CD8-positive, alpha-beta memory T cell (primary cell): ENCODE results near the gene TMEM214. TPM values are rescaled to one million over a fixed set of nuclear protein-coding genes. Genes with fewer than 3 reads are reported as not detected.
"Not testable (repeated sequence)": the region's sequence is repeated elsewhere in the genome, so short reads cannot be mapped to it uniquely, and the experiment has no call there.

Source experiments
- CTCF ChIA-PET: fragments of 350-600 bp; sonication (Branson Sonifier 250); formaldehyde crosslinking; loops from one replicate; lab custom pipeline; 2021; ENCODE audit warnings: antibody characterized with exemption; lab: Charles Lee
- POLR2A ChIA-PET: fragments of 350-600 bp; sonication (Branson Sonifier 250); formaldehyde crosslinking; loops from one replicate; lab custom pipeline; 2021; ENCODE audit warnings: antibody characterized with exemption; lab: Charles Lee
- DNase-seq, 5 donors: peaks; one replicate each; pipeline versions ENCODE4 v3.0.0 to v3.0.0-alpha.2; 2020 to 2022; ENCODE audit warnings: mixed read lengths in 1 of 5
- H3K27ac ChIP-seq: one replicate; pipeline ENCODE4 v1.7.0; 2013; ENCODE audit warnings: low read depth, mild to moderate bottlenecking, low read length, moderate library complexity
- H3K27me3 ChIP-seq: 2 replicates; pipeline ENCODE4 v1.7.0; 2013; ENCODE audit warnings: low read length, mild to moderate bottlenecking; ENCODE audit not compliant: insufficient read depth, poor library complexity, severe bottlenecking
- H3K36me3 ChIP-seq: 2 replicates; pipeline ENCODE4 v1.7.0; 2013; ENCODE audit warnings: mild to moderate bottlenecking, low read length, moderate library complexity; ENCODE audit not compliant: insufficient read depth
- H3K4me1 ChIP-seq: 2 replicates; pipeline ENCODE4 v1.7.0; 2013; ENCODE audit warnings: mild to moderate bottlenecking, low read length, moderate library complexity; ENCODE audit not compliant: insufficient read depth
- H3K4me3 ChIP-seq: 2 replicates; pipeline ENCODE4 v1.7.0; 2013; ENCODE audit warnings: mild to moderate bottlenecking, low read length
- H3K9me3 ChIP-seq: 2 replicates; pipeline ENCODE4 v1.7.0; 2013; ENCODE audit warnings: mild to moderate bottlenecking, low read length
- H3K27ac Mint-ChIP-seq, 8 donors: one replicate each; pipeline ENCODE4 v1.8.0; 2020 to 2021; ENCODE audit warnings: mixed read lengths in 8 of 8, mild to moderate bottlenecking in 6 of 8, inconsistent platforms in 3 of 8, moderate library complexity in 3 of 8
- H3K27me3 Mint-ChIP-seq, 2 donors: one replicate each; pipeline ENCODE4 v1.8.0; 2020 to 2021; ENCODE audit warnings: mixed read lengths in 2 of 2, mild to moderate bottlenecking in 1 of 2, moderate library complexity in 1 of 2
- H3K36me3 Mint-ChIP-seq, 3 donors: one replicate each; pipeline ENCODE4 v1.8.0; 2020 to 2021; ENCODE audit warnings: mixed read lengths in 3 of 3, inconsistent platforms in 1 of 3, mild to moderate bottlenecking in 1 of 3
- H3K4me1 Mint-ChIP-seq, 3 donors: one replicate each; pipeline ENCODE4 v1.8.0; 2020 to 2021; ENCODE audit warnings: mixed read lengths in 3 of 3, inconsistent platforms in 1 of 3, mild to moderate bottlenecking in 1 of 3
- H3K4me3 Mint-ChIP-seq, 7 donors: one replicate each; pipeline ENCODE4 v1.8.0; 2020 to 2021; ENCODE audit warnings: mixed read lengths in 7 of 7, mild to moderate bottlenecking in 6 of 7, moderate library complexity in 4 of 7, inconsistent platforms in 2 of 7
- H3K9me3 Mint-ChIP-seq, 5 donors: one replicate each; pipeline ENCODE4 v1.8.0; 2020 to 2022; ENCODE audit warnings: mixed read lengths in 5 of 5, mild to moderate bottlenecking in 3 of 5, moderate library complexity in 2 of 5, inconsistent platforms in 1 of 5
- polyA plus RNA-seq: library from polyadenylated mRNA; unstranded; fragments of 300-500 nt; fragmentation: Illumina TruSeq; gene quantifications from one replicate; pipeline ENCODE4 v1.2.3, GENCODE V29; 2021
- total RNA-seq, 2 experiments: library from RNA; stranded (reverse); gene quantifications; one replicate each; pipeline ENCODE4 v1.2.3, GENCODE V29; 2021

The TMEM214 gene
- total and polyA plus RNA-seq, 3 experiments from 2014 or later, result 36.3 to 71.7 (median 67.6) TPM

- Histone ChIP-seq H3K36me3 (peaks cover 26% of the 10 kb centered on the region), H3K9me3 (no peaks in the 10 kb centered on the region), H3K4me1 (peaks cover 45% of the 10 kb centered on the region), H3K27me3 (no peaks in the 10 kb centered on the region), H3K4me3 (peak overlapping the region; percentile 60), H3K27ac (peak overlapping the region; percentile 38)
- ChIA-PET POLR2A (interaction anchor here (0.6 to 2.8 kb wide), 11 partner anchors 10 to 62 kb away, joined by 3 to 58 read pairs (median 5); partner anchors contain the start of genes ABHD1, AGBL5, PREB and TMEM214), CTCF (interaction anchor here (0.7 to 2.9 kb wide), 7 partner anchors 9 to 22 kb away, joined by 3 to 11 read pairs (median 6); partner anchors contain the start of genes AGBL5 and KHK)
- Mint-ChIP-seq H3K9me3 (no peaks in the 10 kb centered on the region), H3K27me3 (no peaks in the 10 kb centered on the region), H3K4me1 (peaks cover 62 to 80% (median 76%) of the 10 kb centered on the region in 3 donors), H3K36me3 (peaks cover 0 to 35% (median 4%) of the 10 kb centered on the region in 3 donors), H3K4me3 (peak overlapping the region; percentile 74 to 91 (median 82)), H3K27ac (peak overlapping the region; percentile 61 to 95 (median 88))
- DNase-seq, result peak in 2 of 5 donors; percentile 16 to 68
Observed at GRCh38 chr2:27071990-27072830, 39.4 kb downstream of the TMEM214 start.

GRCh38 chr2:27072920-27073319 lies 40.2 kb downstream of the TMEM214 start:
- ChIA-PET CTCF (interaction anchor here (0.7 to 2.9 kb wide), 3 partner anchors 8 to 22 kb away, joined by 4 to 10 read pairs (median 7); partner anchors contain the start of gene KHK), POLR2A (interaction anchor here (0.8 to 2.8 kb wide), 2 partner anchors 9 to 22 kb away, joined by 3 to 37 read pairs; no protein-coding TSS in a partner anchor)
- Histone ChIP-seq H3K36me3 (peaks cover 26% of the 10 kb centered on the region), H3K27ac (no peak overlapping the region), H3K4me1 (peaks cover 45% of the 10 kb centered on the region), H3K27me3 (no peaks in the 10 kb centered on the region), H3K4me3 (no peak overlapping the region), H3K9me3 (no peaks in the 10 kb centered on the region)
- Mint-ChIP-seq H3K27ac (peak overlapping the region; percentile 14 to 95 (median 78)), H3K9me3 (no peaks in the 10 kb centered on the region), H3K4me3 (peak overlapping the region; percentile 74 to 91 (median 82)), H3K4me1 (peaks cover 61 to 73% (median 70%) of the 10 kb centered on the region in 3 donors), H3K27me3 (peaks cover 0 to under 1% of the 10 kb centered on the region in 2 donors), H3K36me3 (peaks cover 0 to 28% (median 4%) of the 10 kb centered on the region in 3 donors)
- no peak for DNase-seq

GRCh38 chr2:27073782-27074181 lies 41.0 kb downstream of the TMEM214 start:
- Mint-ChIP-seq H3K4me3 (peak overlapping the region in 5 of 7 donors; percentile 1 to 91 (median 42)), H3K27ac (peak overlapping the region in 7 of 8 donors; percentile 2 to 93 (median 55)), H3K9me3 (no peaks in the 10 kb centered on the region), H3K27me3 (peaks cover 0 to 2% of the 10 kb centered on the region in 2 donors), H3K36me3 (peaks cover 0 to 19% (median 4%) of the 10 kb centered on the region in 3 donors), H3K4me1 (peaks cover 54 to 64% (median 62%) of the 10 kb centered on the region in 3 donors)
- no peak for DNase-seq
- H3K9me3 ChIP-seq, result no peaks in the 10 kb centered on the region
- H3K4me3 ChIP-seq, result no peak overlapping the region
- peak overlapping the region; percentile 1 for H3K27ac ChIP-seq
- H3K36me3 ChIP-seq, result peaks cover 18% of the 10 kb centered on the region
- no peaks in the 10 kb centered on the region for H3K27me3 ChIP-seq
- H3K4me1 ChIP-seq, result peaks cover 45% of the 10 kb centered on the region
- CTCF ChIA-PET, result interaction anchor here (1.4 to 2.9 kb wide), 3 partner anchors 14 to 23 kb away, joined by 3 to 10 read pairs (median 4); partner anchors contain the start of genes AGBL5 and KHK
- POLR2A ChIA-PET, result interaction anchor here (3.2 kb wide), 1 partner anchor 23 kb away, joined by 13 read pairs; the partner anchor contains the start of gene AGBL5

GRCh38 chr2:27074738-27075565 lies 42.2 kb downstream of the TMEM214 start:
- ChIA-PET CTCF (interaction anchor here (1.4 to 2.9 kb wide), 3 partner anchors 13 to 24 kb away, joined by 3 to 10 read pairs (median 4); partner anchors contain the start of genes AGBL5 and KHK), POLR2A (interaction anchor here (0.6 to 3.2 kb wide), 5 partner anchors 11 to 293 kb away, joined by 3 to 13 read pairs (median 4); partner anchors contain the start of genes AGBL5 and KHK)
- Mint-ChIP-seq H3K4me3 (peak overlapping the region; percentile 16 to 83 (median 62)), H3K36me3 (peaks cover 0 to 8% (median 0%) of the 10 kb centered on the region in 3 donors), H3K27ac (peak overlapping the region; percentile 72 to 93 (median 88)), H3K27me3 (peaks cover 0 to 2% of the 10 kb centered on the region in 2 donors), H3K9me3 (no peaks in the 10 kb centered on the region), H3K4me1 (peaks cover 42 to 53% (median 50%) of the 10 kb centered on the region in 3 donors)
- peaks cover 36% of the 10 kb centered on the region for H3K4me1 ChIP-seq
- peak; percentile 42 to 68 (median 53) for DNase-seq
- H3K27ac ChIP-seq, result no peak overlapping the region
- H3K27me3 ChIP-seq, result no peaks in the 10 kb centered on the region
- H3K36me3 ChIP-seq, result peaks cover 8% of the 10 kb centered on the region
- H3K4me3 ChIP-seq, result peak overlapping the region; percentile 12
- H3K9me3 ChIP-seq, result no peaks in the 10 kb centered on the region

GRCh38 chr2:27075566-27075871 lies 42.8 kb downstream of the TMEM214 start:
- H3K27ac ChIP-seq, H3K36me3 Mint-ChIP-seq, H3K27me3 Mint-ChIP-seq, H3K36me3 ChIP-seq, H3K9me3 ChIP-seq, DNase-seq, H3K27me3 ChIP-seq, CTCF ChIA-PET, H3K9me3 Mint-ChIP-seq: not testable (repeated sequence)
- Mint-ChIP-seq H3K4me3 (peak overlapping the region; percentile 16 to 83 (median 62)), H3K27ac (peak overlapping the region; percentile 72 to 93 (median 88)), H3K4me1 (peaks cover 41 to 50% (median 44%) of the 10 kb centered on the region in 3 donors)
- POLR2A ChIA-PET, result interaction anchor here (0.7 to 3.2 kb wide), 3 partner anchors 10 to 46 kb away, joined by 4 to 13 read pairs (median 6); partner anchors contain the start of genes AGBL5 and KHK
- Histone ChIP-seq H3K4me3 (peak overlapping the region; percentile 12), H3K4me1 (peaks cover 34% of the 10 kb centered on the region)

- Histone ChIP-seq H3K4me1 (peaks cover 37% of the 10 kb centered on the region), H3K27ac (no peak overlapping the region), H3K36me3 (no peaks in the 10 kb centered on the region), H3K4me3 (no peak overlapping the region), H3K27me3 (no peaks in the 10 kb centered on the region), H3K9me3 (no peaks in the 10 kb centered on the region)
- POLR2A ChIA-PET, result interaction anchor here (3.2 kb wide), 1 partner anchor 25 kb away, joined by 13 read pairs; the partner anchor contains the start of gene AGBL5
- no peaks in the 10 kb centered on the region for H3K36me3 Mint-ChIP-seq
- CTCF ChIA-PET, result no interaction called here
- H3K9me3 Mint-ChIP-seq, result no peaks in the 10 kb centered on the region
- H3K27ac Mint-ChIP-seq, result peak overlapping the region in 5 of 8 donors; percentile 20 to 85 (median 63)
- H3K4me3 Mint-ChIP-seq, result peak overlapping the region in 3 of 7 donors; percentile 1 to 43 (median 10)
- peaks cover 0 to 2% of the 10 kb centered on the region in 2 donors for H3K27me3 Mint-ChIP-seq
- no peak for DNase-seq
- peaks cover 41 to 49% (median 44%) of the 10 kb centered on the region in 3 donors for H3K4me1 Mint-ChIP-seq
Observed at GRCh38 chr2:27076323-27076722, 43.6 kb downstream of the TMEM214 start.

GRCh38 chr2:27077231-27077630 lies 44.5 kb downstream of the TMEM214 start:
- DNase-seq, result no peak
- no peaks in the 10 kb centered on the region for H3K9me3 ChIP-seq
- no peak overlapping the region for H3K4me3 ChIP-seq
- Mint-ChIP-seq H3K36me3 (no peaks in the 10 kb centered on the region), H3K4me3 (no peak overlapping the region), H3K27me3 (peaks cover 0 to 2% of the 10 kb centered on the region in 2 donors), H3K9me3 (no peaks in the 10 kb centered on the region), H3K27ac (peak overlapping the region in 4 of 8 donors; percentile 33 to 84 (median 60)), H3K4me1 (peaks cover 43 to 51% (median 46%) of the 10 kb centered on the region in 3 donors)
- H3K4me1 ChIP-seq, result peaks cover 42% of the 10 kb centered on the region
- ChIA-PET CTCF (no interaction called here), POLR2A (no interaction called here)
- no peaks in the 10 kb centered on the region for H3K36me3 ChIP-seq
- no peaks in the 10 kb centered on the region for H3K27me3 ChIP-seq
- no peak overlapping the region for H3K27ac ChIP-seq
